ENCODE measurements around the gene FRMD4B.

The FRMD4B gene

GRCh38 chr3:69197922-69198530, 187.9 kb downstream of the FRMD4B start:
- H3K27ac ChIP-seq (ENCODE audit: low read length), result peak overlapping the region; percentile 43; the same call in 1 of the 2 replicates
- H3K4me3 ChIP-seq (ENCODE audit: low read depth in 1 of 2, low read length in 2 of 2), result no peak overlapping the region
- TF ChIP-seq EZH2 (IDR thresholded peaks at IDR 0.05; ENCODE audit: borderline replicate concordance, low read depth, low read length, severe bottlenecking), result no peak
- no peak for TF ChIP-seq CTCF (IDR thresholded peaks at IDR 0.05; ENCODE audit: borderline replicate concordance, extremely low read depth, low read length, poor library complexity, severe bottlenecking)
- H3K9me3 ChIP-seq (ENCODE audit: insufficient read depth, low read length, severe bottlenecking), result no peaks in the 10 kb centered on the region
- peak; percentile 67 for ATAC-seq (ENCODE audit: insufficient read depth, low read depth)
- no peaks in the 10 kb centered on the region for H4K20me1 ChIP-seq (ENCODE audit: insufficient read depth, low read length)
- H3K4me2 ChIP-seq (ENCODE audit: insufficient read depth, low read length), result no peak overlapping the region
- peaks cover 48% of the 10 kb centered on the region for H3K36me3 ChIP-seq (ENCODE audit: insufficient read depth, low read length)
- no peak overlapping the region for H2AFZ ChIP-seq (ENCODE audit: low read depth, low read length)
- H3K9ac ChIP-seq (ENCODE audit: low read depth, low read length), result no peak overlapping the region
- no peaks in the 10 kb centered on the region for H3K79me2 ChIP-seq (ENCODE audit: insufficient read depth, low read length)
- peak; percentile 67 for DNase-seq
- peaks cover 32% of the 10 kb centered on the region for H3K4me1 ChIP-seq (ENCODE audit: insufficient read depth, low read length)
- no peaks in the 10 kb centered on the region for H3K27me3 ChIP-seq (ENCODE audit: insufficient read depth, low read length, poor library complexity)

DNA sequence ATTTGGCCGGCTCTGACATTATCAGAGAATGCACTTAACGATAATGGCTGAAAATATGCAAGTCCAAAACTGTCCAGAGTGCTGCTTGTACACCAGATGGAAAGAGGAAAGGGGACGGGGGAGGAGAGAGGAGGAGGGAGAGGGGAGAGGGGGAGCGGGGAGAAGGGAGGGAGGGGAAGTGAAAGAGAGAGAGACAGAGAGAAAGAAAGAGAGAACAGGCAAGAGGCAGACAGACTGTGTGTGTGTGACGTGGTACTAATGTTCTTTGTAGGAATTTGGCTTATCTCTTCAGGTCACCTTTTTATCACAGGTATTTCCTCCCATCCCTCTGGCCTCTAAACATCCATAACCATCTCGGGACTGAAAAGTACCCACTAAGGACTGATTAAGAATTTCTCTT, 188.4 kb downstream of the FRMD4B start:
- no peaks in the 10 kb centered on the region for H3K79me2 ChIP-seq (ENCODE audit: insufficient read depth, low read length)
- H3K9me3 ChIP-seq (ENCODE audit: insufficient read depth, low read length, severe bottlenecking), result no peaks in the 10 kb centered on the region
- H3K4me1 ChIP-seq (ENCODE audit: insufficient read depth, low read length), result peaks cover 32% of the 10 kb centered on the region
- no peaks in the 10 kb centered on the region for H3K27me3 ChIP-seq (ENCODE audit: insufficient read depth, low read length, poor library complexity)
- no peak overlapping the region for H3K4me2 ChIP-seq (ENCODE audit: insufficient read depth, low read length)
- DNase-seq, result no peak
- ATAC-seq (ENCODE audit: insufficient read depth, low read depth), result no peak
- peak overlapping the region; percentile 35; the same call in 1 of the 2 replicates for H3K27ac ChIP-seq (ENCODE audit: low read length)
- H2AFZ ChIP-seq (ENCODE audit: low read depth, low read length), result no peak overlapping the region
- no peak overlapping the region for H3K4me3 ChIP-seq (ENCODE audit: low read depth in 1 of 2, low read length in 2 of 2)
- no peak overlapping the region for H3K9ac ChIP-seq (ENCODE audit: low read depth, low read length)
- no peaks in the 10 kb centered on the region for H4K20me1 ChIP-seq (ENCODE audit: insufficient read depth, low read length)
- TF ChIP-seq EZH2 (IDR thresholded peaks at IDR 0.05; ENCODE audit: borderline replicate concordance, low read depth, low read length, severe bottlenecking) (no peak), CTCF (IDR thresholded peaks at IDR 0.05; ENCODE audit: borderline replicate concordance, extremely low read depth, low read length, poor library complexity, severe bottlenecking) (no peak)
- H3K36me3 ChIP-seq (ENCODE audit: insufficient read depth, low read length), result peaks cover 54% of the 10 kb centered on the region

- peaks cover 60% of the 10 kb centered on the region for H3K36me3 ChIP-seq (ENCODE audit: insufficient read depth, low read length)
- H3K79me2 ChIP-seq (ENCODE audit: insufficient read depth, low read length), result no peaks in the 10 kb centered on the region
- no peak overlapping the region for H3K4me2 ChIP-seq (ENCODE audit: insufficient read depth, low read length)
- no peak overlapping the region for H3K9ac ChIP-seq (ENCODE audit: low read depth, low read length)
- H2AFZ ChIP-seq (ENCODE audit: low read depth, low read length), result no peak overlapping the region
- peaks cover 32% of the 10 kb centered on the region for H3K4me1 ChIP-seq (ENCODE audit: insufficient read depth, low read length)
- DNase-seq (no peak), ATAC-seq (ENCODE audit: insufficient read depth, low read depth) (no peak)
- TF ChIP-seq CTCF (IDR thresholded peaks at IDR 0.05; ENCODE audit: borderline replicate concordance, extremely low read depth, low read length, poor library complexity, severe bottlenecking), result no peak
- no peak for TF ChIP-seq EZH2 (IDR thresholded peaks at IDR 0.05; ENCODE audit: borderline replicate concordance, low read depth, low read length, severe bottlenecking)
- H3K9me3 ChIP-seq (ENCODE audit: insufficient read depth, low read length, severe bottlenecking), result no peaks in the 10 kb centered on the region
- no peak overlapping the region for H3K4me3 ChIP-seq (ENCODE audit: low read depth in 1 of 2, low read length in 2 of 2)
- no peak overlapping the region for H3K27ac ChIP-seq (ENCODE audit: low read length)
- no peaks in the 10 kb centered on the region for H3K27me3 ChIP-seq (ENCODE audit: insufficient read depth, low read length, poor library complexity)
- no peaks in the 10 kb centered on the region for H4K20me1 ChIP-seq (ENCODE audit: insufficient read depth, low read length)
These were observed 189.0 kb downstream of the FRMD4B start for GRCh38 chr3:69196876-69197275.

Data from DND-41 (cell line).